ENCODE data around the gene PAGR1.
A peak's percentile ranks its signal among the peaks of the same experiment; 100 is the strongest.
"Not testable (repeated sequence)": the region's sequence is repeated elsewhere in the genome, so short reads cannot be mapped to it uniquely, and the experiment has no call there.

The PAGR1 gene

GRCh38 chr16:29815793-29816693 lies at the start of gene PAGR1:
TSS of gene PAGR1 (plus strand) at chr16:29816152. CDS start at chr16:29816526, 374 bp downstream.
- peak; percentile 98 for DNase-seq

GRCh38 chr16:29766571-29766970 lies 49.4 kb upstream of the PAGR1 start:
- DNase-seq: no peak

GRCh38 chr16:29767062-29767461 lies 48.9 kb upstream of the PAGR1 start:
- no peak for DNase-seq

- DNase-seq: no peak
Measured at GRCh38 chr16:29769507-29769906, 46.4 kb upstream of the PAGR1 start.

DNA sequence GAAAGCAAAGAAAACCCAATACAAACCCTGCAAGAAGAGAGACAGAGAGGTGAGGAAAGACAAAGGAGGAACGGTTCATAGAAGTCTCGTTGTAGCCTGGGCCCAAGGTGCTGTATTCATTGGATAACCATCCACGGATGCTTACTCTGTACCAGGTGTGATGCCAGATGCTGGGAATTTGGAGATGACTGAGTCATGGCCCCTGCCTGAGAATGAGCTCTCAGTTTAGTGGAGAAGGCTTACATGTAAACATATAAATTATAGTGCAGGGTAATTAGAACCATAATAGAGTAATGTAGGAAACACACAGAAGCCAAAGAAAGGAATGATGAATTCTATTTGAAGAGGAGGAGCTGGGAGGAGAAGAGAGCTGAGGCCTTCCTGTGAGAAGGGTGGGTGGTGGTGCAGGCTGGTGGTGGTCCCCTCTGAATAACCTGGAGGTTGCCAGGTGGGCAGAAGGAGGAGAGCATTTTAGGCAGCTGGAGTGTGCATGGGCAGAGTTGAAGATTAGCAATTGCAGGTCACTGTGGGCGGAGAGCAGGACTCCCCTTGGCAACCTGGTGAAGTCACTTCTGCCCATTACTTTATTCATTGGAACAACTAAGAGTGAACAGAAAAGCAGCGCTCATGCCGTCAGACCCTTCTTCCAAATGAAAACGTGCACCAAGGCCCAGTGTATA lies 45.6 kb upstream of the PAGR1 start:
- DNase-seq: no peak

GRCh38 chr16:29772330-29772729 lies 43.6 kb upstream of the PAGR1 start:
- not testable (repeated sequence) for DNase-seq

- DNase-seq: no peak
Measured at GRCh38 chr16:29774730-29775129, 41.2 kb upstream of the PAGR1 start.

DNA sequence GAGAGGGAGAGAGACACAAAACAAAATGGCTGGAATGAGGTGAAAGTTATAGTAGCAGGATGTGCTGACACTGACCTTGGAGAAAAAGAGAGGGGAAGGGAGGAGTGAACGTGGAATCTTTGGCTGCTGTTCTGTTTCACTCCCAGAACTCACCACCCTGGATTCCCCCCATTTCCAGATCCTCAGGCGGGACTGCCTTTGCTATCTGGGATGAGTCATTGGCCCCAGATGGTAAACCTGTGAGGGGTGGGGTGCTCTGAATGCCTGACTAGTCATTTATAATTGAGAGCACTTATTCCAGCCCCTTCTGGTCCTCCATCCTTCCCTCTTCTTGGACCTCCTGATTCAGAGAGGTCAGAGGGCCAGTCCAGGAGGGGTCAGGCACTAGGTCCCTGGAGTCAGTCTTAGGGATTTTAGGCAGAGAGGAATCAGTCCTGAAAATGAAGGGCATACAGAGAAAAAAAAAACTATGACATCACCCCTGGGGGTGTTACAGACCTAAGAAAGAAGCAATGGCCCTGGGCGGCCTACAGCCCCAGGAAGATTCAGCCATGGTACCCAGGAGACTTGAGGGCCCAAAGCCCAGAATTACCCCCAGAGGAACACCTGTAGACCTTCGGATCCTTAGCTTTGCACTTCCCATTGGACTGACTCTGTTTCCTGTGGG lies 40.1 kb upstream of the PAGR1 start:
- DNase-seq: no peak

DNA sequence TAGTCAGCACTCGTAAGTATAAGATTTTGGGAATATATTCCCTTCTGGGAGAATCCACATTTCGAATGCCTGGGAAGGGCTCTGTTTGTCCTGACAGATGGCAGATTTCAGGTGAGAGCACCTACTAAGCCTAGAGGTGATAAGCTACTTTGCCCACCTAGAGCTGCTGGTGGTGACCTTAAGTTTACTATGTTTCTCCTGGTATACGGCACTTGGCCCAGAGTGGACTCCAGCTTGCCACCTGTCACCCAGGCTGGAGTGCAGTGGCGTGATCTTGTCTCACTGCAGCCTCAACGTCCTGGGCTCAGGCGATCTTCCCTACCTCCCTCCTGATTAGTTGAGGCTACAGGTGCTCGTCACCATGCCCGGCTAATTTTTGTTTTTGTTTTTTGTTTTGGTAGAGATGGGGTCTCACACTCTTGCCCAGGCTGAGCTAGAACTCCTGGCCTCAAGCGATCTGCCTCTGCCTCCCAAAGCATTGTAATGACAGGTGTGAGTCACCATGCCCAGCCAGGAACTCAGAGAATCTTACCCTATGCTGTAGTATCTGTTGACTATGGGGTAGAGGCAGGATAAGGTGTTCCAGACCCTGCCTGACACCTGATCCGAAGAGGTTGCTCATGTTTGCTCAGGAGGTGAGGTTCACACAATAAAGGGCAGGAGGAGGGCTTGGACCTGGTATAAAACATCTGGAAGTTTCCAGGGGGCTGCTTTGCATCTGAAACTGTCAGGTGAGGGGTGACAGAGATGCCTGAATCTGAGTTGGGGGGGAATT lies 38.2 kb upstream of the PAGR1 start, which contains the start of gene ZG16:
TSS of gene ZG16 (plus strand) at position 681 of the 775 bp plus-strand sequence. CDS start 1,011 bp downstream, outside the sequence.
- no peak for DNase-seq

DNA sequence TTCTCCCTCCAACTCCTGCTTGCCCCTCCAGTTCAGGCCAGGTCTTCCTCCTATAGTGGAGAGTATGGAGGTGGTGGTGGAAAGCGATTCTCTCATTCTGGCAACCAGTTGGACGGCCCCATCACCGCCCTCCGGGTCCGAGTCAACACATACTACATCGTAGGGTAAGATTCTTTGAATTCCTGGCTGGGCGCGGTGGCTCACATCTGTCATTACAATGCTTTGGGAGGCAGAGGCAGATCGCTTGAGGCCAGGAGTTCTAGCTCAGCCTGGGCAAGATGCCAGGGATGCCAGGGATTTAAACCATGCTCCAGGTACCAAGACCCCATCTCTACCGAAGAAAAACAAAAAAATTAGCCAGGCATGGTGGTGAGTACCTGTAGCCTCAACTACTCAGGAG lies 36.5 kb upstream of the PAGR1 start:
- no peak for DNase-seq

GRCh38 chr16:29783094-29783953 lies 32.6 kb upstream of the PAGR1 start:
- DNase-seq: not testable (repeated sequence)

- peak; percentile 55 for DNase-seq
Measured at GRCh38 chr16:29784157-29784556, 31.8 kb upstream of the PAGR1 start.

DNA sequence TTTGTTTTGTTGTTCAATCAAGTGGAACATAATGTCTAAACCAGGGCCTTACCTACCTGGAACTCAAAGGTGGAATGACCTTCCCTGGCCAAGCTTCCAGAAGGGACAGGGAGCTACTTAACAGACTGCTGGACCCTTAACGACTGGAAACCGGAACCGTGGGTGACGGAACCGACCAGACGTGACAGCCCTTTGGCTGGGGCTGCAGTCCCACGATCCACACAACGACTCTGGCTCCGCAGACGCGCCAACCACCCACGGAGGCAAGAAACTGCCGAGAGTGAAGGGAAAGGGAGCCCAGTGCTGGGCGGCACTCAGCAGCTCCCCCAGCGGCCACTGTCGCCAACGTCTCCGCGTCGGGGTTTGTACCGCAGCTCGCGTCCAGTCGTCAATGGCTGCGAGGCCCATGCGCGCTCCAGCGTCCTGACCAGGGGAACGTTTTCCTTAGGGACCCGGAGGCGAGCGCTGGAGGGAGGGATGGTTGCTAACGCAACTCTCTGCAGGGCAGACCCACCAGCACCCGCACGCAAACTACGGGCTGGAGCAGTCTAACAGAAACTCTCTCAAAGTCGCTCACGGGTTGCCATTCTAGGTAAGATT lies 31.0 kb upstream of the PAGR1 start:
- peak; percentile 79 for DNase-seq

DNA sequence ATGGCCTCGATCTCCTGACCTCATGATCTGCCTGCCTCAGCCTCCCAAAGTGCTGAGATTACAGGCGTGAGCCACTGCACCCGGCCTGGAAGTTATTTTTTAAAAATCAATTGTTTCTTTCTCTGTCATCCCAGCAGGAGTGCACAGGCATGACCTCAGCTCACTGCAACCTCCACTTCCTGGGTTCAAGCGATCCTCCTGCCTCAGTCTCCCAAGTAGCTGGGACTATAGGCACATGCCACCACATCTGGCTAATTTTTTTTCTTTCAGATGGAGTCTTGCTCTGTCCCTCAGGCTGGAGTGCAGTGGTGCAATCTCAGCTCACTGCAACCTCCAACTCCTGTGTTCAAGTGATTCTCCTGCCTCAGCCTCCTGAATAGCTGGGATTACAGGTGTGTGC lies 28.8 kb upstream of the PAGR1 start:
- DNase-seq: not testable (repeated sequence)

DNA sequence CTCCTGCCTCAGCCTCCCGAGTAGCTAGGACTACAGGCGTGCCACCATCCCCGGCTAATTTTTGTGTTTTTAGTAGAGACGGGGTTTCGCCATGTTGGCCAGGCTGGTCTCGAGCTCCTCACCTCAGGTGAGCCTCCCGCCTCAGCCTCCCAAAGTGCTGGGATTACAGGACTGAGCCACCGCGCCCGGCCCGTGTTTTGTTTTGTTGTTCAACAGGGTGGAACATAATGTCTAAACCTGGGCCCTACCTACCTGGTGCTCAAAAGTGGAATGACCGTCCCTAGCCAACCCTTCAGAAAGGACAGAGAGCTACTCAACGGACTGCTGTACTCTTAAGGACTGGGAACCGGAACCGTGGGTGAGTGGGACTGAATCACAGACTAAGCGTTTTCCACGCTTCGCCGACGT lies 26.2 kb upstream of the PAGR1 start:
- DNase-seq: no peak

DNA sequence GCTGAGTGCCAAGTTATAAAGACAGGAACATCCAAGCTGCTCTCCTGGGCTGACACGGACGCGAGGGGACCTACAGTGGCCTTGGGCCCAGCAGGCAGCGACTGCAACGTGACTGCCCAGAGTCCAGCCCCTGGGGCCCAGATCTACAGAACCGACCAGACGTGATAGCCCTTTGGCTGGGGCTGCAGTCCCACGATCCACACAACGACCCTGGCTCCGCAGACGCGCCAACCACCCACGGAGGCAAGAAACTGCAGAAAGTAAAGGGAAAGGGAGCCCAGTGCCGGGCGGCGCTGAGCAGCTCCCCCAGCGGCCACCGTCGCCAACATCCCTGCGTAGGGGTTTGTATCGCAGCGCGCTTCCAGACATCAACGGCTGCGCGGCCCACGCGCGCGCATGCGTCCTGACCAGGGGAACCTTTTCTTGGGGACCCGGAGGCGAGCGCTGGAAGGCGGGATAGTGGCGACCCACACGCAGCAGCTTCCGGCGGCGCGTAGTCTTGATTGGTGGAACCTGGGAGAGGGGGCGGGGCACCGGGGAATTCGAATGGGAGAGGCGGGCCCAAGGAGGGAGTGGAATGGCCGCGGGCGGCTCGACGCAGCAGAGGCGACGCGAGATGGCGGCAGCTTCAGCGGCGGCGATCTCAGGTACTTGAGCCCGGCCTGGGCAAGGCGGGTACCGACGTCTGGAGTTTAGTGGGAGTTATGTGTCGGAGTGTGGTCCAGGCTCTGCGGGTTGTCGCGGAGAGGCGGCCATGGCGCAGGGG lies 25.6 kb upstream of the PAGR1 start, which contains the start of gene KIF22:
TSS of gene KIF22 (plus strand) at position 569 of the 766 bp plus-strand sequence. CDS start at position 578, 9 bp downstream.
- peak; percentile 100 for DNase-seq

GRCh38 chr16:29790949-29791844 lies 24.8 kb upstream of the PAGR1 start:
- DNase-seq: peak; percentile 25

GRCh38 chr16:29791845-29792807 lies 23.8 kb upstream of the PAGR1 start:
- DNase-seq: no peak

All from stimulated activated CD4-positive, alpha-beta T cell treated with anti-CD3 and anti-CD28 coated beads, Interleukin-4, amount 100 ng/mL, for 24 hours (primary cell).